Epidermal melanocyte (primary cell): Measurements from ENCODE around the gene CNTNAP2.

ENCODE experiments used
- DNase-seq: peaks from one replicate; pipeline ENCODE4 v3.0.0; 2011; ENCODE audit warnings: low spot score; ENCODE audit not compliant: insufficient read length

Gene CNTNAP2

GRCh38 chr7:148371280-148371937 lies 2254.8 kb downstream of the CNTNAP2 start:
- no peak for DNase-seq

- DNase-seq = no peak
These were observed 2258.0 kb downstream of the CNTNAP2 start for GRCh38 chr7:148374396-148375259.

GRCh38 chr7:148379677-148380076 lies 2263.1 kb downstream of the CNTNAP2 start:
- no peak for DNase-seq

- no peak for DNase-seq
These were observed 2264.2 kb downstream of the CNTNAP2 start for GRCh38 chr7:148380596-148381419.

GRCh38 chr7:148382596-148382995 lies 2266.0 kb downstream of the CNTNAP2 start:
- no peak for DNase-seq

GRCh38 chr7:148383651-148384050 lies 2267.1 kb downstream of the CNTNAP2 start:
- no peak for DNase-seq

GRCh38 chr7:148385009-148385682 lies 2268.5 kb downstream of the CNTNAP2 start:
- DNase-seq = no peak

GRCh38 chr7:148390381-148390780 lies 2273.8 kb downstream of the CNTNAP2 start:
- DNase-seq = no peak

GRCh38 chr7:148391591-148391990 lies 2275.0 kb downstream of the CNTNAP2 start:
- no peak for DNase-seq

GRCh38 chr7:148394582-148394981 lies 2278.0 kb downstream of the CNTNAP2 start:
- DNase-seq = no peak

- DNase-seq = no peak
These were observed 2278.8 kb downstream of the CNTNAP2 start for GRCh38 chr7:148395352-148395811.

GRCh38 chr7:148395990-148396716 lies 2279.6 kb downstream of the CNTNAP2 start:
- DNase-seq = no peak

GRCh38 chr7:148397056-148397455 lies 2280.5 kb downstream of the CNTNAP2 start:
- no peak for DNase-seq

- DNase-seq = no peak
These were observed 2280.9 kb downstream of the CNTNAP2 start for GRCh38 chr7:148397551-148397950.

- DNase-seq = no peak
These were observed 2281.4 kb downstream of the CNTNAP2 start for GRCh38 chr7:148397985-148398384.

GRCh38 chr7:148398844-148399365 lies 2282.3 kb downstream of the CNTNAP2 start:
- DNase-seq = no peak

GRCh38 chr7:148400101-148400500 lies 2283.5 kb downstream of the CNTNAP2 start:
- DNase-seq = no peak

- no peak for DNase-seq
These were observed 2285.6 kb downstream of the CNTNAP2 start for GRCh38 chr7:148402159-148402558.

GRCh38 chr7:148403466-148403993 lies 2286.9 kb downstream of the CNTNAP2 start:
- DNase-seq = no peak

- DNase-seq = no peak
These were observed 2291.7 kb downstream of the CNTNAP2 start for GRCh38 chr7:148408307-148408706.
